Measurements from ENCODE around the gene GNPAT.
A peak's percentile ranks its signal among the peaks of the same experiment; 100 is the strongest.
"Not testable (repeated sequence)": the region's sequence is repeated elsewhere in the genome, so short reads cannot be mapped to it uniquely, and the experiment has no call there.

GNPAT gene

GRCh38 chr1:231240883-231241735 is at the start of gene GNPAT:
GNPAT (plus strand) TSS chr1:231241212; CDS start chr1:231241379, 167 bp downstream.
- peak; percentile 90 for DNase-seq

- peak; percentile 61 for DNase-seq
Observed at GRCh38 chr1:231192620-231193163, 48.3 kb upstream of the GNPAT start.

- no peak for DNase-seq
Observed at GRCh38 chr1:231193710-231194340, 47.2 kb upstream of the GNPAT start.

GRCh38 chr1:231194476-231194842 is 46.6 kb upstream of the GNPAT start:
- DNase-seq: no peak

GRCh38 chr1:231194843-231195516 is 46.0 kb upstream of the GNPAT start:
- no peak for DNase-seq

GRCh38 chr1:231196307-231196706 is 44.7 kb upstream of the GNPAT start:
- DNase-seq: no peak

- no peak for DNase-seq
Observed at GRCh38 chr1:231196728-231197127, 44.3 kb upstream of the GNPAT start.

GRCh38 chr1:231199868-231200267 is 41.1 kb upstream of the GNPAT start:
- no peak for DNase-seq

GRCh38 chr1:231200388-231201031 is 40.5 kb upstream of the GNPAT start:
- DNase-seq: no peak

GRCh38 chr1:231201375-231201978 is 39.5 kb upstream of the GNPAT start:
- no peak for DNase-seq

- DNase-seq: no peak
Observed at GRCh38 chr1:231201979-231202633, 38.9 kb upstream of the GNPAT start.

GRCh38 chr1:231203259-231204057 is 37.6 kb upstream of the GNPAT start:
- no peak for DNase-seq

- no peak for DNase-seq
Observed at GRCh38 chr1:231206856-231207255, 34.2 kb upstream of the GNPAT start.

- DNase-seq: no peak
Observed at GRCh38 chr1:231207437-231207836, 33.6 kb upstream of the GNPAT start.

GRCh38 chr1:231208980-231209379 is 32.0 kb upstream of the GNPAT start:
- no peak for DNase-seq

- no peak for DNase-seq
Observed at GRCh38 chr1:231209531-231209930, 31.5 kb upstream of the GNPAT start.

- no peak for DNase-seq
Observed at GRCh38 chr1:231210126-231210525, 30.9 kb upstream of the GNPAT start.

- peak; percentile 77 for DNase-seq
Observed at GRCh38 chr1:231211005-231211857, 29.8 kb upstream of the GNPAT start.

- not testable (repeated sequence) for DNase-seq
Observed at GRCh38 chr1:231212301-231212700, 28.7 kb upstream of the GNPAT start.

Measured in midbrain (tissue), 1 donor.